Measurements from ENCODE around the gene LEP. TPM values are rescaled to one million over a fixed set of nuclear protein-coding genes. Genes with fewer than 3 reads are reported as not detected.
A peak's percentile ranks its signal among the peaks of the same experiment; 100 is the strongest.

Gene LEP
- polyA plus RNA-seq, 1 donor: 0.01 TPM

- no peaks in the 10 kb centered on the region for H3K4me1 ChIP-seq (ENCODE audit: control insufficient read depth, insufficient read depth, low read length)
- H3K27me3 ChIP-seq (ENCODE audit: control insufficient read depth, insufficient read depth, low read length): peaks cover 81% of the 10 kb centered on the region
- no peaks in the 10 kb centered on the region for H3K36me3 ChIP-seq (ENCODE audit: control insufficient read depth, insufficient read depth, low read length)
- H3K27ac ChIP-seq (ENCODE audit: low read length): no peak overlapping the region
- WGBS (ENCODE audit: insufficient coverage, low lambda C conversion rate): no CpG with 5 or more reads among the region's 12 CpGs
- no peak overlapping the region for H3K4me3 ChIP-seq (ENCODE audit: low read length)
- H3K9me3 ChIP-seq (ENCODE audit: control insufficient read depth, low read depth, low read length): peaks cover 4% of the 10 kb centered on the region
- DNase-seq: no peak
Observed at GRCh38 chr7:128203047-128203491, 38.0 kb upstream of the LEP start.

DNA sequence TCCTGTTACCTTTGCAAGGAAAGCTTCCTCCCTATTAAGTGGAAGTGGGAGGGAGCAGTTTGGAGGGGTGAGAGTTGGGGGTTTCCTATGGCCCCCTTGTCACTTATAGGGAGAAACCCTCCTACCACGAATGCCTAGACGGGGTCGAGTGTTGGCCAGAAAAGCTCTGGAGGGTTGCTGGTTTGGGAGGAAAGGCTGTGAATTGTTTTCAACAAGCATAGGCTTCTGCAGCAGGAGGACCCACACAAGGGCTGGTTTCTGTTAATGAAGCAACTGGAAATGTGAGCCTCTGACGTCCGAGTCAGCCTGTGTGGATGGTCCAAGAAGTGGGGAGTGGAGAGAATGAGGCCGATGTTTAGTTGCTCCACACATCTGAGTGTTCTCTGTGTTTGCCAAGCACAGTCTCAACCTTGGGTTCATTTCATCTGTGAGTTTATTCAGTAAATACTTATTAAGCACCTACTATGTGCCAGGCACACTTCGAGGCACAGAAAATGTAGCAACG lies 37.3 kb upstream of the LEP start:
- Histone ChIP-seq H3K36me3 (ENCODE audit: control insufficient read depth, insufficient read depth, low read length) (no peaks in the 10 kb centered on the region), H3K4me1 (ENCODE audit: control insufficient read depth, insufficient read depth, low read length) (no peaks in the 10 kb centered on the region), H3K4me3 (ENCODE audit: low read length) (no peak overlapping the region), H3K27me3 (ENCODE audit: control insufficient read depth, insufficient read depth, low read length) (peaks cover 84% of the 10 kb centered on the region), H3K27ac (ENCODE audit: low read length) (no peak overlapping the region), H3K9me3 (ENCODE audit: control insufficient read depth, low read depth, low read length) (peaks cover 4% of the 10 kb centered on the region)
- no peak for DNase-seq
- no CpG with 5 or more reads among the region's 8 CpGs for WGBS (ENCODE audit: insufficient coverage, low lambda C conversion rate)

- Histone ChIP-seq H3K27ac (ENCODE audit: low read length) (no peak overlapping the region), H3K4me3 (ENCODE audit: low read length) (no peak overlapping the region), H3K27me3 (ENCODE audit: control insufficient read depth, insufficient read depth, low read length) (peaks cover 81% of the 10 kb centered on the region), H3K9me3 (ENCODE audit: control insufficient read depth, low read depth, low read length) (peaks cover 4% of the 10 kb centered on the region), H3K36me3 (ENCODE audit: control insufficient read depth, insufficient read depth, low read length) (no peaks in the 10 kb centered on the region), H3K4me1 (ENCODE audit: control insufficient read depth, insufficient read depth, low read length) (no peaks in the 10 kb centered on the region)
- no peak for DNase-seq
- WGBS (ENCODE audit: insufficient coverage, low lambda C conversion rate): no CpG with 5 or more reads among the region's 5 CpGs
Observed at GRCh38 chr7:128204455-128204854, 36.6 kb upstream of the LEP start.

DNA sequence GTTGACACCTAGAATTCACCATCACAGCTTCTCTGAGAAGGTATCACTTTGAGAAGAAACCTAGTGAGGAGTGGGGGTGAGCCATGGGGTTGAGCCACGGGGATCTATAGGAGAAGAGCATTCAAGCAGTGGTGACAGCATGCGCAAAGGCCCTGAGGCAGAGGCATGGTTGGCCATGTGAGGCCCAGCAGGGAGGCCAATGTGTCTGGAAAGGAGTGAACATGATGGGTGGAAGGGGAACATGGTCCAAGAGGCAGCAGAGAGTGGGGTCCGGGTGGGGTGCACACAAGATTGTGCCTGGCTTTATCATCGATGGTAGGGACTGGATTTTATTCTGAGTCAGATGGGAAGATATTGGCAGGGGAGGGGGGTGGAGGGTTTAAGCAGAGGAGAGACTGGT lies 36.0 kb upstream of the LEP start:
- no peak for DNase-seq
- H3K27ac ChIP-seq (ENCODE audit: low read length): no peak overlapping the region
- H3K9me3 ChIP-seq (ENCODE audit: control insufficient read depth, low read depth, low read length): peaks cover 4% of the 10 kb centered on the region
- H3K27me3 ChIP-seq (ENCODE audit: control insufficient read depth, insufficient read depth, low read length): peaks cover 78% of the 10 kb centered on the region
- H3K36me3 ChIP-seq (ENCODE audit: control insufficient read depth, insufficient read depth, low read length): no peaks in the 10 kb centered on the region
- 100% methylated on average over 1 of the region's 4 CpGs for WGBS (ENCODE audit: insufficient coverage, low lambda C conversion rate)
- no peak overlapping the region for H3K4me3 ChIP-seq (ENCODE audit: low read length)
- H3K4me1 ChIP-seq (ENCODE audit: control insufficient read depth, insufficient read depth, low read length): no peaks in the 10 kb centered on the region

- peaks cover 78% of the 10 kb centered on the region for H3K27me3 ChIP-seq (ENCODE audit: control insufficient read depth, insufficient read depth, low read length)
- H3K4me1 ChIP-seq (ENCODE audit: control insufficient read depth, insufficient read depth, low read length): no peaks in the 10 kb centered on the region
- DNase-seq: no peak
- no peak overlapping the region for H3K27ac ChIP-seq (ENCODE audit: low read length)
- peaks cover 4% of the 10 kb centered on the region for H3K9me3 ChIP-seq (ENCODE audit: control insufficient read depth, low read depth, low read length)
- no peak overlapping the region for H3K4me3 ChIP-seq (ENCODE audit: low read length)
- H3K36me3 ChIP-seq (ENCODE audit: control insufficient read depth, insufficient read depth, low read length): no peaks in the 10 kb centered on the region
- WGBS (ENCODE audit: insufficient coverage, low lambda C conversion rate): no CpG with 5 or more reads among the region's 16 CpGs
Observed at GRCh38 chr7:128206017-128206746, 34.9 kb upstream of the LEP start.

- Histone ChIP-seq H3K4me1 (ENCODE audit: control insufficient read depth, insufficient read depth, low read length) (no peaks in the 10 kb centered on the region), H3K27me3 (ENCODE audit: control insufficient read depth, insufficient read depth, low read length) (peaks cover 74% of the 10 kb centered on the region), H3K4me3 (ENCODE audit: low read length) (no peak overlapping the region), H3K9me3 (ENCODE audit: control insufficient read depth, low read depth, low read length) (peaks cover 4% of the 10 kb centered on the region), H3K27ac (ENCODE audit: low read length) (no peak overlapping the region), H3K36me3 (ENCODE audit: control insufficient read depth, insufficient read depth, low read length) (no peaks in the 10 kb centered on the region)
- WGBS (ENCODE audit: insufficient coverage, low lambda C conversion rate): no CpG with 5 or more reads among the region's 9 CpGs
- DNase-seq: no peak
Observed at GRCh38 chr7:128206747-128207500, 34.2 kb upstream of the LEP start.

DNA sequence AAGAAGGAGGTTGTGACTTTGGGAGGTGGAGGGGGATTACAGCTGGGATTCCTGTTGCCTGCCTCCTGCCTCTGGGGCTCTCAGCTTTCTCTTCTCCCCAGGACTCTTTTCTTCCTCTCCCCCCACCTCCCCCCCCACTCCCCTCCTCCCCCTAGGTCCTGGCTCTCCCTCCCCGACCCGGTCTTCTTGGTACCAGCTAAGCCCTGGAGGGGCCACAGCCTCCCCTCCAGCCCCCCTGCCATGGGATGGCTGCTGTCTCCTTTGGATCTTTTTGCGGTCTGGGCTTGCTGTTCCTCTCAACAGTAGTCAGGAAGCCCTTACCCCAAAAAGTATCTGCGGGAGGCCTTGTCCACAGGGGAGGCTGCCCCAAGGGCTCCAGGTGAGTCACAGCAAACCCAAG lies 33.5 kb upstream of the LEP start:
- no peaks in the 10 kb centered on the region for H3K36me3 ChIP-seq (ENCODE audit: control insufficient read depth, insufficient read depth, low read length)
- H3K27me3 ChIP-seq (ENCODE audit: control insufficient read depth, insufficient read depth, low read length): peaks cover 70% of the 10 kb centered on the region
- peaks cover 4% of the 10 kb centered on the region for H3K9me3 ChIP-seq (ENCODE audit: control insufficient read depth, low read depth, low read length)
- no peak overlapping the region for H3K4me3 ChIP-seq (ENCODE audit: low read length)
- H3K27ac ChIP-seq (ENCODE audit: low read length): no peak overlapping the region
- no CpG with 5 or more reads among the region's 4 CpGs for WGBS (ENCODE audit: insufficient coverage, low lambda C conversion rate)
- DNase-seq: no peak
- H3K4me1 ChIP-seq (ENCODE audit: control insufficient read depth, insufficient read depth, low read length): no peaks in the 10 kb centered on the region

- no peak overlapping the region for H3K27ac ChIP-seq (ENCODE audit: low read length)
- H3K9me3 ChIP-seq (ENCODE audit: control insufficient read depth, low read depth, low read length): peaks cover 4% of the 10 kb centered on the region
- WGBS (ENCODE audit: insufficient coverage, low lambda C conversion rate): no CpG with 5 or more reads among the region's 28 CpGs
- peak; percentile 60 to 68 for DNase-seq
- H3K27me3 ChIP-seq (ENCODE audit: control insufficient read depth, insufficient read depth, low read length): peaks cover 53% of the 10 kb centered on the region
- no peaks in the 10 kb centered on the region for H3K36me3 ChIP-seq (ENCODE audit: control insufficient read depth, insufficient read depth, low read length)
- no peak overlapping the region for H3K4me3 ChIP-seq (ENCODE audit: low read length)
- H3K4me1 ChIP-seq (ENCODE audit: control insufficient read depth, insufficient read depth, low read length): no peaks in the 10 kb centered on the region
Observed at GRCh38 chr7:128209229-128210035, 31.6 kb upstream of the LEP start.

- H3K27me3 ChIP-seq (ENCODE audit: control insufficient read depth, insufficient read depth, low read length): peaks cover 50% of the 10 kb centered on the region
- no peaks in the 10 kb centered on the region for H3K4me1 ChIP-seq (ENCODE audit: control insufficient read depth, insufficient read depth, low read length)
- H3K4me3 ChIP-seq (ENCODE audit: low read length): no peak overlapping the region
- no peaks in the 10 kb centered on the region for H3K36me3 ChIP-seq (ENCODE audit: control insufficient read depth, insufficient read depth, low read length)
- DNase-seq: no peak
- peaks cover 1% of the 10 kb centered on the region for H3K9me3 ChIP-seq (ENCODE audit: control insufficient read depth, low read depth, low read length)
- WGBS (ENCODE audit: insufficient coverage, low lambda C conversion rate): no CpG with 5 or more reads among the region's 3 CpGs
- H3K27ac ChIP-seq (ENCODE audit: low read length): no peak overlapping the region
Observed at GRCh38 chr7:128210036-128210347, 31.1 kb upstream of the LEP start.
